Stimulated activated CD4-positive, alpha-beta T cell treated with anti-CD3 and anti-CD28 coated beads, Interleukin-4, amount 100 ng/mL, for 1 hour (primary cell): ENCODE results near the gene RAPH1.

Experiments used
- DNase-seq: peaks from one replicate; pipeline ENCODE4 v3.0.0-alpha.2; 2020

The RAPH1 gene

GRCh38 chr2:203484266-203485112, 50.6 kb downstream of the RAPH1 start:
- peak; percentile 29 for DNase-seq

GRCh38 chr2:203480623-203481022, 54.5 kb downstream of the RAPH1 start:
- DNase-seq = no peak

DNA sequence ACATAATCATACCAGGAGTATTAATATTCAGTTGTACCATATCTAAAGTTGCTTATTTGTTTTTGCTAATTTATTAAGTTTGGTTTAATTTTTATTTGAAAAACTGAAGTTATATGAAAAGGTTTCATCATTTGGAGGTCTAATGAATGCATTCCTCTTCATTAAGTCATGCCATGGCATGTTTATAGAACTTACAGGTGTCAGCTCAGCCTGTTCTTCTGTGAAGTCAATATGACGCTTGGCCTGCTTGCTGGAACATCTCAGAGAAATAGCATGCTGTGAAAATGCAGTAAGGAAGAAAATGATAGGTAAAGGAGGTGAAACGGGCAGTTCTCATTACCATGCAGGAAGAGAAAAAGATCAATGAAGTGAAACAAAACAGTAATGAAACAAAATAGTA, 58.2 kb downstream of the RAPH1 start:
- no peak for DNase-seq

- no peak for DNase-seq
These were observed 63.8 kb downstream of the RAPH1 start for GRCh38 chr2:203471323-203471722.

DNA sequence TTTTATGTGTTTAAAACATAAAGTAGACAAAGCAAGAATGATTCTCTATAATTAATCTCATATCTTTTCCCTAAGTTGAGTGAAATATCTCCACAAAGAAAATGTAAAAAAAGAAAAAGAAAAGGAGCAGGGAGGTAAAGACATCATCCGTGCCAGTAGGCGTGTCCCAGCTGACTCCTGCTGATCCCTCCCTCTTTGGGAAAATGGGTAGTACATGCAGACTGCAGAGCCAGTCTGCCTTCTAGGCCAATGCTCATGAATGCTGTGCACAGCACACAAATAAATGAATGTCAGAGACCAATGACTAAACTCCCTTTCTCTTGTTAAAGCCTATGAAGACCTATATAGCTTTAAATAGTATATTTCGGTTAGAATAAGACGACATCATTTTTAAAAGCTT, 64.7 kb downstream of the RAPH1 start:
- DNase-seq = no peak

- DNase-seq = no peak
These were observed 65.6 kb downstream of the RAPH1 start for GRCh38 chr2:203469546-203469945.

DNA sequence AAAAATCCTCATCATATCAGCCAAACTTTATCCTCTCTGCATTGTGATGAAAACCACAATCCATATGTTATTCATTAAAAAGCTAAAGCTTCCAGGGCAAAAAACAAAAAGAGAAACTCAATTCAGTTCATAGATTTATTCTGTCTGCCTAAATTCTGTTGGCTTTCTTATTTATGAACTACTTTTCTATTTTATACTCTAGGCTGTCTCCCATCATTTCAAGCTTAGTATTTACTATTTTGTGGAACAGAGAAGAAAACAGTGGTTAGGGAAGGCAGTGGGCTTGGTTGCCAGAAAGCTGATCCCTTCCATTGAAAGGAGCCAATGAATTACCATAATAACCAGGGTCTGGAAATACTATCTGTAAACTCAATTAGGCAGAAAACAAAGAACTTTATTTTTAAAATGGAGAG, 71.8 kb downstream of the RAPH1 start:
- DNase-seq = no peak

DNA sequence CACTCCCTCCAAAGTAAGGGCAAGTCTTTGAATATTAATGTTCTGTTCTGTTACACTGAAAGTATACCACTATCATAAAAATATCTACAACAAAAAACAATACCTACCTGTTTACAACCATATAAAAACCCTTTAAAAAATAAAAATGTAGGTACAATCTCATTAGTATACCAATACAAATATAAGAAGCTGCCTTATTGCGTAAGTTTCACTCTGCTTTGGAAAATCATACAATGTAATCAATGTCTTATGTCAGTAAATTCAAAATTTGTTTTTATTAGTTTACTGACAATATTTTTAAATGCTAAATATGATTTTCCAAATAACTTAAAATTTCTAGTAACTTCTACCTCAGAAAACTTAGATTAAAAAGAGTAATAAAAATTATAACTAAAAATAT, 72.8 kb downstream of the RAPH1 start:
- no peak for DNase-seq

GRCh38 chr2:203461746-203462145, 73.4 kb downstream of the RAPH1 start:
- no peak for DNase-seq

- DNase-seq = no peak
These were observed 79.9 kb downstream of the RAPH1 start for GRCh38 chr2:203455209-203455608.

DNA sequence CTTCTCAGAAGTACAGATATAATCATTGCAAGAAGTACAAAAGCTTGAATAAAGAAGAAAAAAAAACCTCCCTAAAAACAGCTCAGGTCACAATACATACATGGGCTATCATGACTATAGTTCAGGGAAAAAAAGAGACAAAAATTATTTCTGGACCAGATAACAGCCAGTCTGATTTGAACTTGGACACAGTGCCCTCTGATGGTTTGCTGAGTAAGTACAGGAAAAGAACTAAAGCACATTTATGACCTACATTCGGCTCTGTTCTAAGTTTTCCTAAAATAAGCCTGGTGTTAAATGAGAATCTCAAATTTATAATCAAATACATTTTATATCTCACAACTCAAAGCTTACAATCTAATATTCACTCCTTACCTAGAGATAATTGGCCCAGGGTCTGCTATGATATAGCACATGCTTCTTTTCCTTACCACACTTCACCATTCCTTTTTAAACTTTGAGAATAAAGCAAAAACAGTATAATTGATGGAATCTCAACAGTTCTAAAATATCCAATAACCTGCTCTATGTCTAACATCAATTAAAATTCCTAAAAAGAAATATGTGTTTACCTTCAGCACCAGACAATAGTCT, 81.1 kb downstream of the RAPH1 start:
- DNase-seq = no peak

GRCh38 chr2:203451689-203452088, 83.4 kb downstream of the RAPH1 start:
- DNase-seq = no peak

GRCh38 chr2:203451011-203451410, 84.1 kb downstream of the RAPH1 start:
- no peak for DNase-seq

DNA sequence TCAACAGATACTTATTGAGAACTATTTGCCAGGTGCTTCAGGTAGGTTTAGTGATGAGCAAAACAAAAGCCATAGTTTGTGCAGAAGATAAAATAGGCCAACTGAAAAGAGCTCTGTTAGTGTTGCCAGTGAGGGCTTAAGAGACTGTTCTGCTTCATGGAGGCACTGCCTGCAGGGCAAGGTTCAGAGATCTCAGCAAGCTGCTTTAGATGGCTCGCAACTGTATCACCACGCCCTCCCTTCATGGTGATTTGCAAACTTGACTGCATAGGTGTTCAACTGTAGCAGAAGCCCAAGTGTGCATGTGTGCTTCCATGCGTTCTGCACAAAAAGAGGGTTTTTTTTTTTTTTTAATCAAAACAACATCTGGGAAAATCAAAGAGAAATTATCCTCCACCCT, 84.5 kb downstream of the RAPH1 start:
- DNase-seq = no peak

DNA sequence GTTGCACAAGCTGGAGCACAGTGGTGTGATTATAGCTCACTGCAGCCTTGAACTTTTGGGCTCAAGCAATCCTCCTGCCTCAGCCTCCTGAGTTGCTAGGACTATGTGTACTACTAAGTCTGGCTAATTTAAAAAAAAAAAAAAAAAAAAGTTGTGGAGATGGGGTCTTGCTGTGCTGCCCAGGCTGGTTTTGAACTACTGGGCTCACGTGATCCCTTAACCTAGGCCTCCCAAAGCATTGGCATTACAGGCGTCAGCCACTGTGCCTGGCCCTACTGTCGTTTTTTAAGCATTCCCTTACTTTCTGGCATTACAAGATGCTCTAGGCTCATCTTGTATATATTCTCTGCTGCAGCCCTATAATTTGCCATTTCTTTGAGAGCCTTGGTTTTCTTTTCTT, 88.3 kb downstream of the RAPH1 start:
- DNase-seq = no peak

- DNase-seq = no peak
These were observed 89.0 kb downstream of the RAPH1 start for GRCh38 chr2:203446071-203446481.

GRCh38 chr2:203444738-203445137, 90.4 kb downstream of the RAPH1 start:
- no peak for DNase-seq

DNA sequence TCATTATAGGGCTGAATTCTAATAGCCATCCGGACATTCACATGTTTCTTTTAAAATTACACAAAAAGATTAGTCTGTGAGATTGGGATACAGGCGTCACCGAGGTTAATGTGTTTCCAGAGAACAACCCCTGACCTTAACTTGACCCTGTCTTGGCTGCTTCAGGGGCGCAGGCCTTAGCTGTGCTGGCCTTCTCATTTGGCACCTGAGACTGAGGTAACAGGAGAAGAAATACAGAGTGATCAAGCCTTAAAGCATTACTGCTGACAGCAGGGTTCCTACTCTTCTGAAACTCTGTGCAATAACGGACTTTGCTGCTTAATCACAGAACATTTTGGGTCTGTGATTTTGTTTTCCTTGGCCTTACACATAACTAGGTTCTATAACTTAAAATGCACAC, 92.6 kb downstream of the RAPH1 start:
- DNase-seq = no peak

- no peak for DNase-seq
These were observed 93.6 kb downstream of the RAPH1 start for GRCh38 chr2:203441463-203441862.

DNA sequence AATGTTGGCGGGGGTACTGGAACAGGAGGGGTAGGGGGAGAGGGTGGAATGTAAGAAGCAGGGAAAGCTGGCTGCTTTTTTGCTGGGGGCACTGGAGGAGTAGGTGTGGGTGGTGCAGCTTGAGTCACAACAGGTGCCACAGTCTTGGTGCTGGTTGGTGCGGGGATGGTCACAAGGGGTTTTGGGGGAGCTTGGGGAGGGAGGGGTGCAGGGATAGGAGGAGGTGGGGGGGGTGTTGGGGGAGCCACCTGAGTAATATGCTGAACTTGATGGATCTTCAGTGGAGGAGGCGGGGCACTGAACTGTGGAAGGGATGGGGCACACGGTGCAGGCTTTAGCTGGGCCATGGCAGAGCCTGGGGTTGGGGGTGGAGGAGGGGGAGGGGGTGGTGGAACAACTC, 94.4 kb downstream of the RAPH1 start:
- DNase-seq = no peak

DNA sequence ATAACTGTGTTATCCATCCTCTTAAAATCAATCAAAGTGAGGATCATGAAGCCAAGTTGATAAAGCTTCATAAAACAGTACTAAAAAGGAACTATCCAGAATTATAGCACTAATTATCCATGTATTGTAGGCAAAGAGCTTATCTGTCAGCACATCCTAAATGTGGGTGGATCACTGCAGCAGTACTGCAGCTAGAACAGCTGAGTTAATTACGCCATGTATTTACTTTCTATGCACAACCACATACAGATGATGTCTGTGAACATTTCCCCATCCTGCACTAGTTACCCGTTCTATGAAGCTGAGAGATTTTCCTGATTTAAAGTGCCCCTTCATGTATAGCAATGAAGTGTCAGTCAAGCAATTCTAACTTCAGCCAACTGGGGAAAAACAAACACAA, 96.6 kb downstream of the RAPH1 start:
- no peak for DNase-seq

DNA sequence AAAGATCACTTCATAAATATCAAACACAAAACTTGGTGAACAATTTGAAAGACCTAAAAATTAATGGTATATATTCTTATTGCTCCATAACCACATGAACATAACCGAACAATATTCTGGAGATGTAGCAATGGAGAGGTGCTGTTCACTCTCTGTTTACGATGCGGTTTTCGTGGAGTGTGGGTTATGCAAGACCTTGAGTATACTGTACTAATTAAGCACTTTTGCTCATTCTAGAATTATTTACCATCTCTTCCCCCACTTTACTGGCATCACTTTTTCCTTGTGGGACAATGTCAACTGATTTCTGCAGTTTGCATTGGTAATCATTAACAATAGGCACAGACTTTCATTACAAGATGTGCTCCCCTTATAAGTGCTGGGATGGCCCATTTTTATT, 97.6 kb downstream of the RAPH1 start:
- DNase-seq = no peak

GRCh38 chr2:203436496-203436895, 98.6 kb downstream of the RAPH1 start:
- no peak for DNase-seq

GRCh38 chr2:203432811-203433210, 102.3 kb downstream of the RAPH1 start:
- DNase-seq = no peak
